Astrocyte (in vitro differentiated cells and primary cell): Measurements from ENCODE around the gene RAP1GAP.

ENCODE experiments used
- CTCF ChIP-seq: IDR thresholded peaks from 2 replicates; pipeline ENCODE4 v1.5.1; 2011; ENCODE audit warnings: low read depth, mild to moderate bottlenecking, inconsistent platforms, low read length, moderate library complexity; ENCODE audit not compliant: insufficient read depth
- EZH2 ChIP-seq: IDR thresholded peaks from 2 replicates; pipeline ENCODE4 v1.6.1; 2012; ENCODE audit warnings: mild to moderate bottlenecking, low read length, inconsistent platforms; ENCODE audit not compliant: insufficient read depth

DNA sequence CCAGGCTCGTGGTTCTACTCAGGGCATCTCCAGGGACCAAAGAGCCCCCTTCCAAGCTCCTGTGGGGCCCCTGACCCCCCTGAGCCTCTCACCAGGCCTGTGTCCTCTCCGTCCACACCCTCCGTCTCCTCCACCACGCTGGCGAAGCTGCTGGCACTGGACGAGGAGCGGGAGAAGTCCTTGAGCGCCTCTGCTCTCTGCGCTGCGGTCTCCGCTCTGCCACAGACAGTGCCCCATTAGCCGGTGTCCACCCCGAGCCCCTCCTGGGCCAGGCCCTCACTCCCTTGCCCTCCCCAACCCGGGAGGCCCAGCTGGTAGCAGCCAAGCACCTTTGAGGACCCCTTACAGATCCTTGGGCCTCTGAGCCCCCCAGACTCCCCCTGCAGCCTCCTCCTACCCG lies 69.8 kb downstream of the RAP1GAP start:
- TF ChIP-seq CTCF (no peak), EZH2 (no peak)
